GM19397 (cell line): ENCODE results near the gene AUTS2.

Source experiments
- ATAC-seq: cut with Tn5 transposase; IDR thresholded peaks from one replicate; pipeline ENCODE4 v1.9.1; 2021; ENCODE audit warnings: mild to moderate bottlenecking, moderate library complexity; ENCODE audit not compliant: unreplicated experiment

Gene AUTS2

GRCh38 chr7:69959789-69960499 is 361.7 kb downstream of the AUTS2 start:
- ATAC-seq = no peak

GRCh38 chr7:69961436-69961835 is 363.2 kb downstream of the AUTS2 start:
- ATAC-seq = no peak

- ATAC-seq = no peak
Observed at GRCh38 chr7:69962186-69963065, 364.2 kb downstream of the AUTS2 start.

- no peak for ATAC-seq
Observed at GRCh38 chr7:69963393-69963792, 365.1 kb downstream of the AUTS2 start.

- ATAC-seq = no peak
Observed at GRCh38 chr7:69966766-69967591, 368.7 kb downstream of the AUTS2 start.

- ATAC-seq = no peak
Observed at GRCh38 chr7:69967689-69968450, 369.6 kb downstream of the AUTS2 start.

- ATAC-seq = no peak
Observed at GRCh38 chr7:69968969-69969556, 370.8 kb downstream of the AUTS2 start.

- ATAC-seq = no peak
Observed at GRCh38 chr7:69981646-69982045, 383.4 kb downstream of the AUTS2 start.

- no peak for ATAC-seq
Observed at GRCh38 chr7:69982197-69982596, 383.9 kb downstream of the AUTS2 start.

- ATAC-seq = no peak
Observed at GRCh38 chr7:69989551-69989950, 391.3 kb downstream of the AUTS2 start.

- no peak for ATAC-seq
Observed at GRCh38 chr7:69992938-69993337, 394.7 kb downstream of the AUTS2 start.

- no peak for ATAC-seq
Observed at GRCh38 chr7:69994218-69994617, 395.9 kb downstream of the AUTS2 start.

- no peak for ATAC-seq
Observed at GRCh38 chr7:69994886-69995542, 396.7 kb downstream of the AUTS2 start.

- ATAC-seq = no peak
Observed at GRCh38 chr7:69996121-69996520, 397.8 kb downstream of the AUTS2 start.

- no peak for ATAC-seq
Observed at GRCh38 chr7:70000737-70001348, 402.6 kb downstream of the AUTS2 start.

GRCh38 chr7:70005480-70005879 is 407.2 kb downstream of the AUTS2 start:
- no peak for ATAC-seq

GRCh38 chr7:70005891-70006260 is 407.6 kb downstream of the AUTS2 start:
- no peak for ATAC-seq

- ATAC-seq = no peak
Observed at GRCh38 chr7:70006261-70006920, 408.1 kb downstream of the AUTS2 start.

- ATAC-seq = no peak
Observed at GRCh38 chr7:70008466-70008865, 410.2 kb downstream of the AUTS2 start.
